ENCODE measurements around the gene AGPAT4.

Gene AGPAT4

DNA sequence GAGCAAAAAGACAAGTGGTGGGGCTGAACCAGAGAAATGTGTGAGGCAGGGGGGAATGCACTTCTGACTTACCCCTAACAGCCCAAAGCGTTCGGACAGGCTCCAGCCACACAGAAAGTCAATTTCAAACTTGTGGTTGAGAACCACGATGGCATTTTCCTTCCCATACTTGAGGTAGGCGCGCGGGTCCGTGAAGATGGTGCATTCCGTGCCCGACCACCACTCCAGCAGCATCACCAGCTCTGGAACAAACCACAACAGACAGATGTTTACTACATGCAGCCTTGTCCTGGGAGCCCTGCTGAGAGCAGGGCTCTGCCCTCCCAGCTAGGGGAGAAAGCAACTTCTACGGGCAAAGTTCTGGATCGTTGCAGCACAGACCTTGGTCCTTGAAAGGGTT is 107.7 kb downstream of the AGPAT4 start:
- no peak for DNase-seq (ENCODE audit: low spot score)

GRCh38 chr6:161164182-161164625 is 109.7 kb downstream of the AGPAT4 start:
- no peak for DNase-seq (ENCODE audit: low spot score)

- DNase-seq (ENCODE audit: low spot score) = no peak
These were observed 110.2 kb downstream of the AGPAT4 start for GRCh38 chr6:161163466-161164181.

DNA sequence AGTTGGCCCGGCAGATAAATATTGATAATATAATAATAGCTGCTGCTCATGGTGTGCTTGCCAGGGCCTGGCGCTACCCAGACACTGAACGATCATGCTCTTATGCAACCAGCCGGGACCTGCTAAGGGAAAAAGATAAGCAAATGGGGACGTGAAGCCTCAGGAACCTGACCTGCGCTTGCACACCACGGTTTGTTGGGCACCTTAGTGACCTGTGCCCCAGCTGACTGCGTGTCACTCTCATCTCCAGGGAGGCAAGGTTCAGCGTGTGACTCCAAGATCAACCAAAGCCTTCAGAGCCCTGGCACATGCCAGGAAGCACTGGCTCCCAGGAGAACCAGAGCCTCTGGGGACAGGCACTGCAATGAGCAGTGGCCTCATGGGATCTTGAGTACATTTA is 111.1 kb downstream of the AGPAT4 start:
- no peak for DNase-seq (ENCODE audit: low spot score)

DNA sequence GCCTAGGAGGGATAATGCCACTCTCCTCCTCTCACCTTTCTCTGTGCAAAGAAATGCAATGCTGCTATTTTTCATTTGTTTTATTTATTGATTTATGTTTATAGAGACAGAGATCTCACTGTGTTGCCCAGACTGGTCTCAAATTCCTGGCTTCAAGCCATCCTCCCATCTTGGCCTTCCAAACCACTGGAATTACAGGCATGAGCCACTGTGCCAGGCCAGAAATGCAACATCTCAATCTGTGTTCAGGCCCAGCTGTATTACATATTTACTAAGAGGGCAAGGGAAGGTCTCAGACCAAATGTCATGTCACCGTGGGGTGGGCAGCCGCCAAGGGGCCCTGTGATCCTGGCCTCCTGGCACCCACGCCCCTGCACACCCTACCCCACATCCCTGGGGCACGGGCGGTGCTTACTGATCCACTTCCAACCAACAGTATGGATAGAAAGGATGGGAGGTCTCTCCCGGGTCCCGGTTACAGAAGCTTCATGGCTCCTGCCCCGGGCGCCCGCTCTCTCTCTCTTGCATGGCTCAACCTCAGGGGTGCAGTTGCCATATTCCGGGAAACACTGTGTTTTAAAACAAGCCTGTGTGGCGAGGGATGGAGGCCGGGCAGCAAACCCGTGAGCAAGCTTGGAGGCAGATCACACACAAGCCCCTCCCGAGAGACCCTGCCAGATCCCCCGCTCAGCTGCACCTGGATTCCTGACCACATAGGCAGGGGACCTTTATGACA is 111.8 kb downstream of the AGPAT4 start:
- DNase-seq (ENCODE audit: low spot score) = no peak

- no peak for DNase-seq (ENCODE audit: low spot score)
These were observed 112.7 kb downstream of the AGPAT4 start for GRCh38 chr6:161161121-161161520.

DNA sequence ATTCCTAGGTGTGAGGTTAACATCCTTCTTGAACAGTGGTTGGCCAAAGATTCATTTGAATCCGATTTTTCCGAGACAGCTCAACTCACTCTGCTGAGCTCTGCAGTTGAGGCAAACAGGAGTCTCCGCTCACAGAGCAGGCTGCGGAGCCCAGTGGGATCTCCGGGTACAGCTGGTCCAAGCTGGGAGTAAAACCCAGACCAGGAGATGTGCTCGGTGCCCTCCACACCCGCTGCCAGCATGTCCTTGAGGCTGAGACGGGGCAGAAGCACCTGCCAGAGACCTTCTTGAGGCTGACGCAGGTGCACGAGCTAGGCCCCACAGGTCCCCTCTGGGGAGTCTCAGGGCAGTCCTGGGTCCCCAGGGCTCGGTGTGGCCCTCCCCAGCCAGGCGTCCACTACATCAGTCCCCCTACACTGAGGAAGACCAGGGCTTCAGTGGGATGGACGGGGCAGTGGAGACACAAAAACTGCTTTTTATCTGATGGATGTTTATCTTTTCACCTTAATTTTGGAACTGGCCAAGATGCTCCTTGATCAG is 119.0 kb downstream of the AGPAT4 start:
- no peak for DNase-seq (ENCODE audit: low spot score)

GRCh38 chr6:161153725-161154124 is 120.1 kb downstream of the AGPAT4 start:
- no peak for DNase-seq (ENCODE audit: low spot score)

- peak; percentile 16 for DNase-seq (ENCODE audit: low spot score)
These were observed 120.8 kb downstream of the AGPAT4 start for GRCh38 chr6:161152907-161153662.

GRCh38 chr6:161152527-161152862 is 121.4 kb downstream of the AGPAT4 start:
- DNase-seq (ENCODE audit: low spot score) = no peak

- DNase-seq (ENCODE audit: low spot score) = no peak
These were observed 122.0 kb downstream of the AGPAT4 start for GRCh38 chr6:161151660-161152526.

DNA sequence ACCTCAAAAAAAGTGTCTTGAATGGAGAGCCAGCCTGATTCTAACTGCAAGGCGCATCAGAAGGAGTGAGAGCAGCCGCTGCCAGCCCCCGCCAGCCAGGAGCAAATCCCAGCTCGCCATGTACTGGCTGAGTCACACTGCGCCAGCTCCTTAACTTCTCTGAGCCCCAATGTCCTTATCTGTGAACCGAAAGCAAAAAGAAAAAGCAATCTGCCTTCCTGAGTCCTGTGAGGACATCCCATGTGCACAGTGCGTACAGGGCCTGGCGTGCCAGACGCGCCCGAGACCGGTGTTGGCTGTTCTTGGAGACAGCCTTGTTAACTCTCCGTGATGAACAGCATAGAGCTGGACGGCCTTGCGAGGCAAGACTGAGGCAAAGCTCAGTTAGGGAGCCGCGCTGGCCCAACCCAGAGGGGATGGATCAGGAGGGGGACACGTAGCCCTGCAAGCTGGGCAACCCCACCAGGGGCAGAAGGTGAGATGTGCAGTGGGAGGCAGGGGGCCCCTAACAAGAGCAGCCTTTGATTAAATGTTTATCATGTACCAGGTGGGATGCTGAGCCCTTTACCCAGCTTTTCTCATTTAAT is 122.7 kb downstream of the AGPAT4 start:
- DNase-seq (ENCODE audit: low spot score) = no peak

- no peak for DNase-seq (ENCODE audit: low spot score)
These were observed 123.3 kb downstream of the AGPAT4 start for GRCh38 chr6:161150566-161150965.

DNA sequence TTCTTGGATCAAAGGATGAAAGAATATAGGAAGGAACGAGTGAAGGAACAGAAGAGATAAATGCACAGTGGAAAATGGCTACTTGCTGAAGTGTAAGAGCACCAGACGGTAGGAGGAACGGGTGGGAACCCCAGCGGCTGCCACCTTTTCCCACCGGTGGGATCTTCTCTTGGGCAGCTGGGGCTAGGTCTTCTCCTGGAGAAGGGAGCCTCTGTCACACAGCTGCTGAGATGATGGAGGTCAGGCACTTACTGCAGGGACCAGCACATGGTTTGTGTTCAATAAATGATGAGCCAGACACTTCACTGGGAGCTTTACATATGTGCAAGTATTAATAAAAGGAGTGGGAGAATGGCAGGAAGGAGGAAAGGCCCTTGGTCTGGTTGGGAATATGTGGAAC is 123.7 kb downstream of the AGPAT4 start:
- DNase-seq (ENCODE audit: low spot score) = no peak

DNA sequence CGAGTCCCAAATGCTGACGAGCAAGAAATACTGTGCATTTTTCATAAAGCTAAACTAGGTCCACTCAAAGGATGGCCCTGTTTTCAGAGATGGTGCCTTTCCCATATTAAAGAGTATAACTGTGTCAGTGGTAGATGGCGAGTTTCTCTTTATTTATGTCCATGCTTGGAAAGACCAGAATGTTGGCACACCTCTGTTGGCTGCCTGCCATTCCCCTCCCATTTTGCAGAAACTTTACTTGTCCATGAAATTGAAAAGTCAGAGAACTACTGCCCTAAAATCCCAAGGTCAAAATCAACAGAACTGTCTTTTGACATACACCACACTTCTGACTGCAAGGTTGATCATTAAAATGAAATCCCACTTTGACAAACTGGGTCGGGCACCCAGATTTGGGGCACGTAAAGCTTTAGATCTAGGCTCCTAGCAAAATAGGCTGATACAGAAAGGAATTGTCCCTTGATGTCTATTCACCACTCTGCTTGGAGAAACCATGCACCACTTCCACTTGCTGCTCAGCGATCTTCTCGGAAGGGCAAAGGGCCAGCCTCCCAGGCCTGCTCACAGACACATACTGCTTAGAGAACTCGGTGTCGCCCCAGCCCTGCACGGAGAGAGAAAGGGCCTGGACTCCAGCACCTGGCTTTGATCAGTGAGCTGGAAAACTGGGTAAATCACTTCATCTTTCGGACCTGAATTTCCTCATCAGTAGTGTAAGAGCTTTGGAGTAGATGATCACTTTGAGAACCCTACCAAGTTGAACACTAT is 130.0 kb downstream of the AGPAT4 start:
- no peak for DNase-seq (ENCODE audit: low spot score)

DNA sequence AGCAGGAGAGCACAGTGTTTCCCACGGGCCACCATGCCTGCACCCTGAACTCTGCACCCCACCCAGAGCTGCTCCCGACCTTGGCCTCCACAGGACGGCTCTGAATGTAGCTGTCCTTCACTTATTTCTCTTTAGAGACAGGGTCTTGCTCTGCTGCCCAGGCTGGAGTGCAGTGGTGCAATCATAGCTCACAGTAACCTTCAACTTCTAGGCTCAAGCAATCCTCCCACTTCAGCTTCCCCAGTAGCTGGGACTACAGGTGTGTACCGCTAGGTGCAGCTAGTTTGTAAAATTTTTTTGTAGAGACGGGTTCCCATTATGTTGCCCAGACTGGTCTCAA is 130.9 kb downstream of the AGPAT4 start:
- no peak for DNase-seq (ENCODE audit: low spot score)

DNA sequence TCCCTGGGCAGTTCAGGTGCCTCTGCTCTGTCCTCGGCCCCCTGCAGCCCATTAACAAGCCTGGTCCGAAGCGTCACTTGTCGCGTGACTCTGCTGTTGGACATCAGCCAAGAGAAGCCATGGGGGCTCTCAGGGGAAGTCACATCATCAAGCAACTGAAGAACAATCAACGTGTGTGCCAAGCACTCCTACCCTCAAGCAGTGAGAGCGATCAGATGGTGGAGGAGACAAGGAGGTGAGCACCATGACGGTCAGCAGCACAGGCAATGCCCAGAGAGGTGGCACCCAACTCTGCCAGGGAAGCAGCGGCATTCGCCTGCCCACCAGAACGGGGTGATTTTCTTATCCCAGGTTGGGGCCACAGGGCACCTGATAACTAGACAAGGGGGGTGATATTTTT is 132.7 kb downstream of the AGPAT4 start:
- no peak for DNase-seq (ENCODE audit: low spot score)

DNA sequence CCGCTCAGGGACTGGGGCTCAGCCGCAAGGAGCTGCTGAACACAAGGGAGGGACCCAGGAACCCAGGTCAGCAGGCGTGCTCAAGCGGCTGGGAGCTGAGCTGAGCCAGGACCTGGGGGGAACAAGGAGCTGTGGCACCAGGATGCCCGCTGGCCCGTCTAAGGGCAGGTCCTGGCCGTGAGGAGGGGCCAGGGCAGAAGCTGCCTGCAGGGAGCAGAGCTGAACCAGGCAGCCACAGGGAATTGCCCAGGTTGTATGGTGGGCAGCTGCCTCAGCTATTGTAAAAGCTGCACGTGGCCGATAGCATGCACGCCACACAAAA is 133.3 kb downstream of the AGPAT4 start:
- DNase-seq (ENCODE audit: low spot score) = no peak

GRCh38 chr6:161139766-161140553 is 133.9 kb downstream of the AGPAT4 start:
- DNase-seq (ENCODE audit: low spot score) = peak; percentile 44

DNA sequence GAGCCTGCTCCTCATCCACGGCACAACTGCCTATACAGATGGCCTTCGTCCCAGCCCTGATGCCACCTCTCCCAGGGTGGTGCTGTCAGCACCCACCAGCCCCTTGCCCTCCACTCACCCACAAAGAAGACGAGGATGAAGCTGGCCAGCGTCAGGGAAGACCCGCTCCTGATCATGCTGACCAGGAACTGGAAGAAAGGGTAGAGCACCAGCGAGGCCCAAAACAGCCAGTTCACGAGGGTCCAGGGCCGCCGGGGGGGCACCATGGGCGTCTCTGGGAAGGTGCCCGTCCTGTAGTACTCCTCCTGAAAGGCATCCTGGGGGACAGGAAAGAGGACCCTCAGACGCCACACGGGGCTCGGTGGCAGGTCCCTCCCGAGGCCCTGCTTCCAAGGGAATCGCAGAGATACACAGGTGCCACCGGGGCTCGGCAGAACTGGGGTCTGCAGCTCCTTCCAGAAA is 134.5 kb downstream of the AGPAT4 start:
- DNase-seq (ENCODE audit: low spot score) = no peak

Measured in NAMALWA (cell line).